Measurements from ENCODE around the gene MZT1.

GRCh38 chr13:72716776-72717175 lies 10.7 kb downstream of the MZT1 start:
- no peak for TF ChIP-seq EZH2 (IDR thresholded peaks at IDR 0.05)
- no peak for TF ChIP-seq POLR2AphosphoS5 (IDR thresholded peaks at IDR 0.05; ENCODE audit: borderline replicate concordance, low read depth, low read length)

Measured in SK-N-MC (cell line).